Smooth muscle cell (in vitro differentiated cells): ENCODE measurements around the gene ADAMTS10. TPM values are rescaled to one million over a fixed set of nuclear protein-coding genes. Genes with fewer than 3 reads are reported as not detected.
"Not testable (repeated sequence)": the region's sequence is repeated elsewhere in the genome, so short reads cannot be mapped to it uniquely, and the experiment has no call there.

Source experiments
- DNase-seq: peaks from one replicate; lab custom pipeline; 2025; ENCODE audit not compliant: unreplicated experiment; lab: John Stamatoyannopoulos, UW
- H2AFZ ChIP-seq: fragments of 200-600 bp; sonication (generic); 2 replicates; pipeline ENCODE4 v1.6.0; 2016; ENCODE audit warnings: antibody characterized with exemption, low read depth, mild to moderate bottlenecking
- H3F3A ChIP-seq: fragments of 200-600 bp; sonication (generic); 2 replicates; pipeline ENCODE4 v1.6.0; 2017; ENCODE audit warnings: antibody characterized with exemption, low read depth
- H3K27ac ChIP-seq: fragments of 200-600 bp; sonication (generic); 2 replicates; pipeline ENCODE4 v1.5.1; 2016; ENCODE audit warnings: low read depth, mild to moderate bottlenecking
- H3K27me3 ChIP-seq: fragments of 200-600 bp; sonication (generic); 2 replicates; pipeline ENCODE4 v1.6.1; 2016; ENCODE audit warnings: low read depth, mild to moderate bottlenecking
- H3K36me3 ChIP-seq: fragments of 200-600 bp; sonication (generic); 2 replicates; pipeline ENCODE4 v1.5.1; 2016; ENCODE audit warnings: low read depth
- H3K4me1 ChIP-seq: fragments of 200-600 bp; sonication (generic); 2 replicates; pipeline ENCODE4 v1.5.1; 2016; ENCODE audit warnings: low read depth
- H3K4me2 ChIP-seq: fragments of 200-600 bp; sonication (generic); 2 replicates; pipeline ENCODE4 v1.6.0; 2016; ENCODE audit warnings: mild to moderate bottlenecking
- H3K4me3 ChIP-seq: fragments of 200-600 bp; sonication (generic); 2 replicates; pipeline ENCODE4 v1.5.1; 2016; ENCODE audit warnings: mild to moderate bottlenecking
- H3K79me2 ChIP-seq: fragments of 200-600 bp; sonication (generic); 2 replicates; pipeline ENCODE4 v1.6.0; 2016; ENCODE audit warnings: low read depth, mild to moderate bottlenecking
- H3K9ac ChIP-seq: fragments of 200-600 bp; sonication (generic); 2 replicates; pipeline ENCODE4 v1.6.0; 2016; ENCODE audit warnings: low read depth
- H3K9me3 ChIP-seq: fragments of 200-600 bp; sonication (generic); replicated peaks from 2 replicates; pipeline ENCODE4 v1.5.1; 2016; ENCODE audit warnings: low read depth
- H4K20me1 ChIP-seq: fragments of 200-600 bp; sonication (generic); 2 replicates; pipeline ENCODE4 v1.6.0; 2016; ENCODE audit warnings: low read depth
- CTCF ChIP-seq: fragments of 200-600 bp; sonication (generic); IDR thresholded peaks from 2 replicates; pipeline ENCODE4 v1.5.1; 2017; ENCODE audit warnings: borderline replicate concordance, mild to moderate bottlenecking, antibody characterized with exemption; ENCODE audit not compliant: insufficient read depth, poor library complexity, severe bottlenecking
- WGBS: methylation state at CpG from one replicate; pipeline ENCODE4 v1.1.7; 2016; ENCODE audit warnings: low lambda C conversion rate; 5-methylcytosine and 5-hydroxymethylcytosine counted together
- polyA plus RNA-seq: library from polyadenylated mRNA; unstranded; fragments of >200 nt; fragmentation: Nextera tagmentation; extraction: Ambion mirVana; gene quantifications from 2 replicates; pipeline ENCODE4 v1.2.1, GENCODE V29; 2016
- total RNA-seq: library from RNA; depleted of rRNA; stranded (reverse); fragments of >200 nt; gene quantifications from 2 replicates; pipeline ENCODE4 v1.2.3, GENCODE V29; 2014

Gene ADAMTS10
- total and polyA plus RNA-seq, 2 experiments from 2014 or later: 13.1 to 14.1 TPM

DNA sequence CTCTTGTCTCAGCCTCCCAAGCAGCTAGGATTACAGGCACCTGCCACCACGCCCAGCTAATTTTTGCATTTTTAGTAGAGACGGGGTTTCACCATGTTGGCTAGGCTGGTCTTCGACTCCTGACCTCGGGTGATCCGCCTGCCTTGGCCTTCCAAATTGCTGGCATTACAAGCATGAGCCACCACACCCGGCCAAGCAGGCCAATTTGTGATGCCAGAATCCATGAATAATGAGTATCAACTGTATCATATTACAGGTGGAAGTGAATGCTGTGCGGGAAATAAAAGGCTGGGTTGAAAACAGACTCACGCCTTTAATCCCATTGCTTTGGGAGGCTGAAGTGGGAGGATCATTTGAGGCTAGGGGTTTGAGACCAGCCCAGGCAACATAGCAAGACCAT is 16.3 kb upstream of the ADAMTS10 start:
- Histone ChIP-seq H3K9me3 (no peaks in the 10 kb centered on the region), H3F3A (no peaks in the 10 kb centered on the region), H3K4me2 (no peak overlapping the region), H3K4me1 (peaks cover 14% of the 10 kb centered on the region), H3K4me3 (no peak overlapping the region), H3K36me3 (no peaks in the 10 kb centered on the region), H3K27ac (no peak overlapping the region), H2AFZ (no peak overlapping the region), H3K9ac (no peak overlapping the region), H3K79me2 (no peaks in the 10 kb centered on the region), H4K20me1 (no peaks in the 10 kb centered on the region), H3K27me3 (no peaks in the 10 kb centered on the region)
- no peak for TF ChIP-seq CTCF
- WGBS: 91% methylated on average over 8 of the region's 8 CpGs
- DNase-seq: no peak

- not testable (repeated sequence) for DNase-seq, H2AFZ ChIP-seq
- WGBS: 48% methylated on average over 4 of the region's 4 CpGs
Observed at GRCh38 chr19:8622886-8623285, 12.4 kb upstream of the ADAMTS10 start.

GRCh38 chr19:8618751-8619150 is 8.2 kb upstream of the ADAMTS10 start:
- no peak overlapping the region for H3K9ac ChIP-seq
- H3K4me2 ChIP-seq: no peak overlapping the region
- TF ChIP-seq CTCF: no peak
- no peaks in the 10 kb centered on the region for H3K9me3 ChIP-seq
- no peak overlapping the region for H3K27ac ChIP-seq
- no peaks in the 10 kb centered on the region for H3K79me2 ChIP-seq
- H3K36me3 ChIP-seq: no peaks in the 10 kb centered on the region
- no peaks in the 10 kb centered on the region for H3K27me3 ChIP-seq
- H2AFZ ChIP-seq: no peak overlapping the region
- H3F3A ChIP-seq: peaks cover 4% of the 10 kb centered on the region
- H3K4me1 ChIP-seq: no peaks in the 10 kb centered on the region
- H4K20me1 ChIP-seq: no peaks in the 10 kb centered on the region
- no peak overlapping the region for H3K4me3 ChIP-seq
- DNase-seq: no peak
- WGBS: 51% methylated on average over 8 of the region's 8 CpGs

More at GRCh38 chr19:8622886-8623285, 12.4 kb upstream of the ADAMTS10 start:
- H3K79me2 ChIP-seq, H3F3A ChIP-seq, H3K27me3 ChIP-seq, H3K4me3 ChIP-seq, H3K4me1 ChIP-seq, H3K9ac ChIP-seq, H3K4me2 ChIP-seq, H3K9me3 ChIP-seq, H3K36me3 ChIP-seq, H4K20me1 ChIP-seq, H3K27ac ChIP-seq: not testable (repeated sequence)
- peak; percentile 10 for TF ChIP-seq CTCF

- H3K79me2 ChIP-seq: no peaks in the 10 kb centered on the region
- H4K20me1 ChIP-seq: no peaks in the 10 kb centered on the region
- H3K36me3 ChIP-seq: no peaks in the 10 kb centered on the region
- H3K27ac ChIP-seq: no peak overlapping the region
- no peak for TF ChIP-seq CTCF
- no peak overlapping the region for H2AFZ ChIP-seq
- no peak overlapping the region for H3K4me3 ChIP-seq
- 94% methylated on average over 4 of the region's 4 CpGs for WGBS
- H3K4me1 ChIP-seq: no peaks in the 10 kb centered on the region
- H3K27me3 ChIP-seq: no peaks in the 10 kb centered on the region
- no peak for DNase-seq
- H3F3A ChIP-seq: peaks cover 4% of the 10 kb centered on the region
- no peak overlapping the region for H3K4me2 ChIP-seq
- no peak overlapping the region for H3K9ac ChIP-seq
- no peaks in the 10 kb centered on the region for H3K9me3 ChIP-seq
Observed at GRCh38 chr19:8617984-8618383, 7.5 kb upstream of the ADAMTS10 start.

GRCh38 chr19:8617325-8617724 is 6.8 kb upstream of the ADAMTS10 start:
- H3K9me3 ChIP-seq, H3K36me3 ChIP-seq, H3F3A ChIP-seq, H3K27ac ChIP-seq, H3K9ac ChIP-seq, H3K79me2 ChIP-seq, H3K4me2 ChIP-seq, H3K4me1 ChIP-seq, H2AFZ ChIP-seq, H3K4me3 ChIP-seq, H4K20me1 ChIP-seq, DNase-seq, H3K27me3 ChIP-seq: not testable (repeated sequence)
- WGBS: 78% methylated on average over 15 of the region's 15 CpGs
